ENCODE measurements around the gene PSMB1. TPM values are rescaled to one million over a fixed set of nuclear protein-coding genes. Genes with fewer than 3 reads are reported as not detected.

PSMB1 gene
- total and polyA plus RNA-seq, 9 of the 15 experiments (the other 6 are each of a cell fraction or from before 2014, with no cell fraction given), result 447 to 2,953 (median 884) TPM

DNA sequence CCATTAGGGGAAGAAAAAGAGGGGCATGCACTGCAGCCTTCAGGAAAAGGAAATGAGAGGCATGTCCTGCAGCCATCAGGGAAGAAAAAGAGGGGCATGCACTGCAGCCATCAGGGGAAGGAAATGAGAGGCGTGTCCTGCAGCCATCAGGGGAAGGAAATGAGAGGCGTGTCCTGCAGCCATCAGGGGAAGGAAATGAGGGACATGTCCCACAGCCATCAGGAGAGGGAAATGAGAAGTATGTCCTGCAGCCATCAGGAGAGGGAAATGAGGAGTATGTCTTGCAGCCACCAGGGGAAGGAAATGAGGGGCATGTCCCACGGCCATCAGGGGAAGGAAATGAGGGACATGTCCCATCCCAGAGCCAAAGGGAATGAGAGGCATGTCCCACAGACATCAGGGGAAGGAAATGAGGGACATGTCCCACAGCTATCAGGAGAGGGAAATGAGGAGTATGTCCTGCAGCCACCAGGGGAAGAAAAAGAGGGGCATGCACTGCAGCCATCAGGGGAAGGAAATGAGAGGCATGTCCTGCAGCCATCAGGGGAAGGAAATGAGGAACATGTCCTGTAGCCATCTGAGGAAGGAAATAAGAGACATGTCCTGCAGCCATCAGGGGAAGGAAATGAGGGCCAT, 52.0 kb downstream of the PSMB1 start (continued):
- TF ChIP-seq, protein P1, sequence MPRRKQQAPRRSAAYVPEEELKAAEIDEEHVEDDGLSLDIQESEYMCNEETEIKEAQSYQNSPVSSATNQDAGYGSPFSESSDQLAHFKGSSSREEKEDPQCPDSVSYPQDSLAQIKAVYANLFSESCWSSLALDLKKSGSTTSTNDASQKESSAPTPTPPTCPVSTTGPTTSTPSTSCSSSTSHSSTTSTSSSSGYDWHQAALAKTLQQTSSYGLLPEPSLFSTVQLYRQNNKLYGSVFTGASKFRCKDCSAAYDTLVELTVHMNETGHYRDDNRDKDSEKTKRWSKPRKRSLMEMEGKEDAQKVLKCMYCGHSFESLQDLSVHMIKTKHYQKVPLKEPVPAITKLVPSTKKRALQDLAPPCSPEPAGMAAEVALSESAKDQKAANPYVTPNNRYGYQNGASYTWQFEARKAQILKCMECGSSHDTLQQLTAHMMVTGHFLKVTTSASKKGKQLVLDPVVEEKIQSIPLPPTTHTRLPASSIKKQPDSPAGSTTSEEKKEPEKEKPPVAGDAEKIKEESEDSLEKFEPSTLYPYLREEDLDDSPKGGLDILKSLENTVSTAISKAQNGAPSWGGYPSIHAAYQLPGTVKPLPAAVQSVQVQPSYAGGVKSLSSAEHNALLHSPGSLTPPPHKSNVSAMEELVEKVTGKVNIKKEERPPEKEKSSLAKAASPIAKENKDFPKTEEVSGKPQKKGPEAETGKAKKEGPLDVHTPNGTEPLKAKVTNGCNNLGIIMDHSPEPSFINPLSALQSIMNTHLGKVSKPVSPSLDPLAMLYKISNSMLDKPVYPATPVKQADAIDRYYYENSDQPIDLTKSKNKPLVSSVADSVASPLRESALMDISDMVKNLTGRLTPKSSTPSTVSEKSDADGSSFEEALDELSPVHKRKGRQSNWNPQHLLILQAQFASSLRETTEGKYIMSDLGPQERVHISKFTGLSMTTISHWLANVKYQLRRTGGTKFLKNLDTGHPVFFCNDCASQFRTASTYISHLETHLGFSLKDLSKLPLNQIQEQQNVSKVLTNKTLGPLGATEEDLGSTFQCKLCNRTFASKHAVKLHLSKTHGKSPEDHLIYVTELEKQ (CRISPR knock-in tag; IDR thresholded peaks at IDR 0.05), result no peak
- no peak for TF ChIP-seq CAMTA2 (CRISPR knock-in tag; conservative IDR thresholded peaks at IDR 0.05)

DNA sequence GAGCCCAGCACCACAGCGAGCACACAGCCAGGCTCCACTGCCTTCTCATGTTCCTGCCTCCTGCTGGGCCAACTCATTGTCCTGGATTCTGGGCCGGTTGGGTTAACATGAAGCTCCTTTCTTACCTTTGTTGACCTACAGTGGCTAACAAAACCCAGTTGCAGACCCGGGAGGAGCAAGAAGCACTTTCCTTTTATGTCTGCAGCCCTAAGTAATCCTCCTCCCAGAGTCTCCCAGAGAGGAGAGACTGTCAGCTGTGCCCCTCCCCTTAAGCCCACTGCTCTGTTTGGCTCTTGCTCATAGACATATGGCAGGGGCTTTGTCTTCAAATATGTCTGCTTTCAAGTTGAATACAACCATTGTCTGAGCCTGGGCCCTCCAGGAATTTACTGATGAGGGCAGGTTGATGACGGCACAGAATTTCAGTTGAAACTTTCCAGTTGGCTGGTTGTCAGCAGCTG, 55.2 kb downstream of the PSMB1 start:
- no peak for DNase-seq (ENCODE audit: extremely low read depth in 1 of 4, low spot score in 3 of 4)
- BruUV-seq (replicated peaks), result no TSS peak
- FAIRE-seq, result no peak
- Histone ChIP-seq H3K4me1 (replicated peaks in 1 of 2; ENCODE audit: control insufficient read depth in 2 of 2, insufficient read depth in 2 of 2, low read length in 2 of 2) (no peaks in the 10 kb centered on the region), H2AFZ (ENCODE audit: low read depth, low read length) (no peak overlapping the region), H3K4me3 (no peak overlapping the region), H3K4me2 (ENCODE audit: insufficient read depth, low read length) (no peak overlapping the region), H3K79me2 (ENCODE audit: control insufficient read depth, insufficient read depth, low read length) (no peaks in the 10 kb centered on the region), H3K9ac (ENCODE audit: insufficient read depth in 1 of 2, low read depth in 2 of 2, low read length in 2 of 2) (no peak overlapping the region), H3K27me3 (ENCODE audit: control insufficient read depth in 2 of 2, insufficient read depth in 2 of 2, low read length in 2 of 2) (peaks cover 22 to 71% of the 10 kb centered on the region in 2 experiments), H3K36me3 (ENCODE audit: control insufficient read depth, insufficient read depth, low read length) (no peaks in the 10 kb centered on the region), H3K9me1 (ENCODE audit: control insufficient read depth, insufficient read depth, low read length) (no peaks in the 10 kb centered on the region), H3K27ac (ENCODE audit: extremely low read depth, low read depth, low read length) (no peak overlapping the region), H3K9me3 (replicated peaks; ENCODE audit: control insufficient read depth, insufficient read depth, low read depth, low read length) (no peaks in the 10 kb centered on the region), H4K20me1 (replicated peaks; ENCODE audit: control insufficient read depth, insufficient read depth, low read length) (no peaks in the 10 kb centered on the region)
- intact Hi-C loops (cut with micrococcal nuclease) (no loop called here), in situ Hi-C loops (cut with MboI) (no loop called here)
- CTCF ChIA-PET (ENCODE audit: low intra/inter-chr PET ratio), result no interaction called here
- no peak; the same call in 2 of the 3 replicates for ATAC-seq
- POLR2A ChIA-PET, result interaction anchor here (0.9 kb wide), 1 partner anchor 25 kb away, joined by 3 read pairs; no protein-coding TSS in a partner anchor
- 1% methylated on average over 4 of the region's 4 CpGs for WGBS (ENCODE audit: insufficient coverage, low coverage, missing lambda C conversion rate)
- TF ChIP-seq C11orf30 (IDR thresholded peaks at IDR 0.05; ENCODE audit: low read depth), result no peak
- TF ChIP-seq, protein P2, sequence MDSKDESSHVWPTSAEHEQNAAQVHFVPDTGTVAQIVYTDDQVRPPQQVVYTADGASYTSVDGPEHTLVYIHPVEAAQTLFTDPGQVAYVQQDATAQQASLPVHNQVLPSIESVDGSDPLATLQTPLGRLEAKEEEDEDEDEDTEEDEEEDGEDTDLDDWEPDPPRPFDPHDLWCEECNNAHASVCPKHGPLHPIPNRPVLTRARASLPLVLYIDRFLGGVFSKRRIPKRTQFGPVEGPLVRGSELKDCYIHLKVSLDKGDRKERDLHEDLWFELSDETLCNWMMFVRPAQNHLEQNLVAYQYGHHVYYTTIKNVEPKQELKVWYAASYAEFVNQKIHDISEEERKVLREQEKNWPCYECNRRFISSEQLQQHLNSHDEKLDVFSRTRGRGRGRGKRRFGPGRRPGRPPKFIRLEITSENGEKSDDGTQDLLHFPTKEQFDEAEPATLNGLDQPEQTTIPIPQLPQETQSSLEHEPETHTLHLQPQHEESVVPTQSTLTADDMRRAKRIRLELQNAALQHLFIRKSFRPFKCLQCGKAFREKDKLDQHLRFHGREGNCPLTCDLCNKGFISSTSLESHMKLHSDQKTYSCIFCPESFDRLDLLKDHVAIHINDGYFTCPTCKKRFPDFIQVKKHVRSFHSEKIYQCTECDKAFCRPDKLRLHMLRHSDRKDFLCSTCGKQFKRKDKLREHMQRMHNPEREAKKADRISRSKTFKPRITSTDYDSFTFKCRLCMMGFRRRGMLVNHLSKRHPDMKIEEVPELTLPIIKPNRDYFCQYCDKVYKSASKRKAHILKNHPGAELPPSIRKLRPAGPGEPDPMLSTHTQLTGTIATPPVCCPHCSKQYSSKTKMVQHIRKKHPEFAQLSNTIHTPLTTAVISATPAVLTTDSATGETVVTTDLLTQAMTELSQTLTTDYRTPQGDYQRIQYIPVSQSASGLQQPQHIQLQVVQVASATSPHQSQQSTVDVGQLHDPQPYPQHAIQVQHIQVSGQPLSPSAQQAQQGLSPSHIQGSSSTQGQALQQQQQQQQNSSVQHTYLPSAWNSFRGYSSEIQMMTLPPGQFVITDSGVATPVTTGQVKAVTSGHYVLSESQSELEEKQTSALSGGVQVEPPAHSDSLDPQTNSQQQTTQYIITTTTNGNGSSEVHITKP (IDR thresholded peaks at IDR 0.05; ENCODE audit: partially characterized antibody), result no peak
- no peak for TF ChIP-seq PHB2 (IDR thresholded peaks at IDR 0.05; ENCODE audit: low read depth)
- TF ChIP-seq, protein P3, sequence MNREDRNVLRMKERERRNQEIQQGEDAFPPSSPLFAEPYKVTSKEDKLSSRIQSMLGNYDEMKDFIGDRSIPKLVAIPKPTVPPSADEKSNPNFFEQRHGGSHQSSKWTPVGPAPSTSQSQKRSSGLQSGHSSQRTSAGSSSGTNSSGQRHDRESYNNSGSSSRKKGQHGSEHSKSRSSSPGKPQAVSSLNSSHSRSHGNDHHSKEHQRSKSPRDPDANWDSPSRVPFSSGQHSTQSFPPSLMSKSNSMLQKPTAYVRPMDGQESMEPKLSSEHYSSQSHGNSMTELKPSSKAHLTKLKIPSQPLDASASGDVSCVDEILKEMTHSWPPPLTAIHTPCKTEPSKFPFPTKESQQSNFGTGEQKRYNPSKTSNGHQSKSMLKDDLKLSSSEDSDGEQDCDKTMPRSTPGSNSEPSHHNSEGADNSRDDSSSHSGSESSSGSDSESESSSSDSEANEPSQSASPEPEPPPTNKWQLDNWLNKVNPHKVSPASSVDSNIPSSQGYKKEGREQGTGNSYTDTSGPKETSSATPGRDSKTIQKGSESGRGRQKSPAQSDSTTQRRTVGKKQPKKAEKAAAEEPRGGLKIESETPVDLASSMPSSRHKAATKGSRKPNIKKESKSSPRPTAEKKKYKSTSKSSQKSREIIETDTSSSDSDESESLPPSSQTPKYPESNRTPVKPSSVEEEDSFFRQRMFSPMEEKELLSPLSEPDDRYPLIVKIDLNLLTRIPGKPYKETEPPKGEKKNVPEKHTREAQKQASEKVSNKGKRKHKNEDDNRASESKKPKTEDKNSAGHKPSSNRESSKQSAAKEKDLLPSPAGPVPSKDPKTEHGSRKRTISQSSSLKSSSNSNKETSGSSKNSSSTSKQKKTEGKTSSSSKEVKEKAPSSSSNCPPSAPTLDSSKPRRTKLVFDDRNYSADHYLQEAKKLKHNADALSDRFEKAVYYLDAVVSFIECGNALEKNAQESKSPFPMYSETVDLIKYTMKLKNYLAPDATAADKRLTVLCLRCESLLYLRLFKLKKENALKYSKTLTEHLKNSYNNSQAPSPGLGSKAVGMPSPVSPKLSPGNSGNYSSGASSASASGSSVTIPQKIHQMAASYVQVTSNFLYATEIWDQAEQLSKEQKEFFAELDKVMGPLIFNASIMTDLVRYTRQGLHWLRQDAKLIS (CRISPR knock-in tag; IDR thresholded peaks at IDR 0.05), result no peak

Data from K562 (cell line).